NCI-H2081 treated with DMSO at 0.1 percent for 48 hours (cell line): ENCODE measurements around the gene THSD7A.
"Not testable (repeated sequence)": the region's sequence is repeated elsewhere in the genome, so short reads cannot be mapped to it uniquely, and the experiment has no call there.

Experiments
- DNase-seq: peaks from one replicate; lab custom pipeline; 2025; lab: John Stamatoyannopoulos, UW

The THSD7A gene

GRCh38 chr7:11456574-11456973, 375.4 kb downstream of the THSD7A start:
- no peak for DNase-seq

GRCh38 chr7:11452476-11452875, 379.5 kb downstream of the THSD7A start:
- DNase-seq = no peak

GRCh38 chr7:11450281-11450680, 381.7 kb downstream of the THSD7A start:
- no peak for DNase-seq

- no peak for DNase-seq
Observed at GRCh38 chr7:11449316-11449715, 382.7 kb downstream of the THSD7A start.

GRCh38 chr7:11448323-11448722, 383.7 kb downstream of the THSD7A start:
- no peak for DNase-seq

GRCh38 chr7:11447106-11447505, 384.9 kb downstream of the THSD7A start:
- DNase-seq = no peak

- DNase-seq = not testable (repeated sequence)
Observed at GRCh38 chr7:11443934-11444333, 388.1 kb downstream of the THSD7A start.

GRCh38 chr7:11437994-11438393, 394.0 kb downstream of the THSD7A start:
- DNase-seq = no peak

GRCh38 chr7:11436773-11437524, 395.0 kb downstream of the THSD7A start:
- no peak for DNase-seq

GRCh38 chr7:11436316-11436715, 395.7 kb downstream of the THSD7A start:
- no peak for DNase-seq

GRCh38 chr7:11434366-11434765, 397.6 kb downstream of the THSD7A start:
- no peak for DNase-seq

GRCh38 chr7:11430841-11431240, 401.2 kb downstream of the THSD7A start:
- DNase-seq = no peak

GRCh38 chr7:11430112-11430511, 401.9 kb downstream of the THSD7A start:
- DNase-seq = no peak

- DNase-seq = no peak
Observed at GRCh38 chr7:11428877-11429581, 403.0 kb downstream of the THSD7A start.

- DNase-seq = no peak
Observed at GRCh38 chr7:11427686-11428273, 404.2 kb downstream of the THSD7A start.

- DNase-seq = no peak
Observed at GRCh38 chr7:11424006-11424405, 408.0 kb downstream of the THSD7A start.

GRCh38 chr7:11420049-11420448, 411.9 kb downstream of the THSD7A start:
- DNase-seq = no peak

- DNase-seq = no peak
Observed at GRCh38 chr7:11416641-11417458, 415.1 kb downstream of the THSD7A start.

GRCh38 chr7:11415101-11415500, 416.9 kb downstream of the THSD7A start:
- no peak for DNase-seq

GRCh38 chr7:11413901-11414300, 418.1 kb downstream of the THSD7A start:
- no peak for DNase-seq

- no peak for DNase-seq
Observed at GRCh38 chr7:11412036-11412435, 420.0 kb downstream of the THSD7A start.
